HL-60 (cell line): ENCODE data around the gene GNA14.

ENCODE experiments used
- DNase-seq, 2 experiments: peaks; one replicate each; pipeline ENCODE4 v3.0.0-alpha.2; 2010 to 2020; ENCODE audit warnings: low read depth in 1 of 2, low spot score in 1 of 2
- H3K27ac ChIP-seq: fragments of 250-450 bp; sonication (Bioruptor Pico); replicated peaks from 2 replicates; pipeline ENCODE4 v1.5.1; 2020; ENCODE audit warnings: mild to moderate bottlenecking, moderate library complexity
- H3K27me3 ChIP-seq: fragments of 250-450 bp; sonication (Bioruptor Pico); 2 replicates; pipeline ENCODE4 v1.5.1; 2021; ENCODE audit warnings: mild to moderate bottlenecking, moderate library complexity; ENCODE audit not compliant: insufficient read depth, poor library complexity, severe bottlenecking
- H3K4me3 ChIP-seq: replicated peaks from 2 replicates; pipeline ENCODE4 v1.5.1; 2011; ENCODE audit warnings: mild to moderate bottlenecking, control low read depth, low read length; ENCODE audit not compliant: insufficient read depth
- CTCF ChIP-seq: IDR thresholded peaks from one replicate; pipeline ENCODE4 v1.5.1; 2011; ENCODE audit warnings: low read length, control low read depth, inconsistent platforms; ENCODE audit not compliant: insufficient read depth
- GABPA ChIP-seq: IDR thresholded peaks from 2 replicates; pipeline ENCODE4 v1.6.1; 2012; ENCODE audit warnings: low read depth
- POLR2AphosphoS5 ChIP-seq: IDR thresholded peaks from 2 replicates; pipeline ENCODE4 v1.6.1; 2012; ENCODE audit warnings: low read depth
- REST ChIP-seq: IDR thresholded peaks from 2 replicates; pipeline ENCODE4 v1.6.1; 2012; ENCODE audit warnings: low read depth; ENCODE audit not compliant: insufficient replicate concordance
- SPI1 ChIP-seq: IDR thresholded peaks from 2 replicates; pipeline ENCODE4 v1.6.1; 2012; ENCODE audit warnings: low read depth, mild to moderate bottlenecking, borderline replicate concordance

The GNA14 gene

GRCh38 chr9:77474936-77475335 is 173.2 kb downstream of the GNA14 start:
- Histone ChIP-seq H3K27ac (no peak overlapping the region), H3K4me3 (no peak overlapping the region), H3K27me3 (no peaks in the 10 kb centered on the region)
- no peak for DNase-seq
- TF ChIP-seq SPI1: no peak

- no peak for DNase-seq
- Histone ChIP-seq H3K27ac (no peak overlapping the region), H3K27me3 (no peaks in the 10 kb centered on the region), H3K4me3 (no peak overlapping the region)
- TF ChIP-seq SPI1 (no peak), REST (no peak), POLR2AphosphoS5 (no peak), CTCF (no peak), GABPA (no peak)
Measured at GRCh38 chr9:77472646-77473045, 175.5 kb downstream of the GNA14 start.

GRCh38 chr9:77471572-77471971 is 176.6 kb downstream of the GNA14 start:
- Histone ChIP-seq H3K27ac (no peak overlapping the region), H3K27me3 (no peaks in the 10 kb centered on the region), H3K4me3 (no peak overlapping the region)
- TF ChIP-seq REST: no peak
- no peak for TF ChIP-seq CTCF
- TF ChIP-seq GABPA: no peak
- TF ChIP-seq SPI1: no peak
- no peak for TF ChIP-seq POLR2AphosphoS5
- DNase-seq: no peak

- H3K4me3 ChIP-seq: no peak overlapping the region
- DNase-seq: no peak
- TF ChIP-seq POLR2AphosphoS5 (no peak), SPI1 (no peak), REST (no peak), CTCF (no peak), GABPA (no peak)
- no peak overlapping the region for H3K27ac ChIP-seq
- H3K27me3 ChIP-seq: no peaks in the 10 kb centered on the region
Measured at GRCh38 chr9:77469515-77470231, 178.4 kb downstream of the GNA14 start.
